GM21723 (cell line): ENCODE measurements around the gene TMCO1.
"Not testable (repeated sequence)": the region's sequence is repeated elsewhere in the genome, so short reads cannot be mapped to it uniquely, and the experiment has no call there.

Experiments
- ATAC-seq: cut with Tn5 transposase; IDR thresholded peaks from one replicate; pipeline ENCODE4 v1.9.1; 2021; ENCODE audit warnings: mild to moderate bottlenecking, moderate library complexity; ENCODE audit not compliant: unreplicated experiment

The TMCO1 gene

GRCh38 chr1:165768513-165769394 lies at the start of gene TMCO1:
Gene TMCO1 (minus strand): TSS chr1:165768868. CDS start chr1:165768751, 117 bp downstream.
- ATAC-seq: peak; percentile 99

- ATAC-seq: no peak
These were observed 48.3 kb upstream of the TMCO1 start for GRCh38 chr1:165816826-165817497.

- ATAC-seq: no peak
These were observed 47.5 kb upstream of the TMCO1 start for GRCh38 chr1:165816157-165816556.

- ATAC-seq: no peak
These were observed 47.1 kb upstream of the TMCO1 start for GRCh38 chr1:165815725-165816124.

GRCh38 chr1:165807613-165808012 lies 38.9 kb upstream of the TMCO1 start:
- ATAC-seq: no peak

GRCh38 chr1:165804513-165804912 lies 35.8 kb upstream of the TMCO1 start:
- not testable (repeated sequence) for ATAC-seq

GRCh38 chr1:165799387-165799786 lies 30.7 kb upstream of the TMCO1 start:
- no peak for ATAC-seq

GRCh38 chr1:165795894-165796293 lies 27.2 kb upstream of the TMCO1 start:
- ATAC-seq: no peak

- no peak for ATAC-seq
These were observed 25.3 kb upstream of the TMCO1 start for GRCh38 chr1:165793951-165794350.

GRCh38 chr1:165787741-165788140 lies 19.1 kb upstream of the TMCO1 start:
- no peak for ATAC-seq

GRCh38 chr1:165783519-165783918 lies 14.9 kb upstream of the TMCO1 start:
- not testable (repeated sequence) for ATAC-seq

- ATAC-seq: not testable (repeated sequence)
These were observed 9.5 kb upstream of the TMCO1 start for GRCh38 chr1:165778197-165778596.

- no peak for ATAC-seq
These were observed 4.8 kb upstream of the TMCO1 start for GRCh38 chr1:165773324-165773965.

- no peak for ATAC-seq
These were observed 4.1 kb upstream of the TMCO1 start for GRCh38 chr1:165772739-165773138.

- ATAC-seq: no peak
These were observed 4.4 kb downstream of the TMCO1 start for GRCh38 chr1:165764277-165764676.

GRCh38 chr1:165763442-165763841 lies 5.2 kb downstream of the TMCO1 start:
- ATAC-seq: no peak

GRCh38 chr1:165762725-165763124 lies 5.9 kb downstream of the TMCO1 start:
- ATAC-seq: no peak

GRCh38 chr1:165759095-165759494 lies 9.6 kb downstream of the TMCO1 start:
- no peak for ATAC-seq

- ATAC-seq: no peak
These were observed 13.2 kb downstream of the TMCO1 start for GRCh38 chr1:165755393-165756010.

GRCh38 chr1:165753934-165754333 lies 14.7 kb downstream of the TMCO1 start:
- peak; percentile 96 for ATAC-seq

- no peak for ATAC-seq
These were observed 20.1 kb downstream of the TMCO1 start for GRCh38 chr1:165748550-165748949.
